PC-3 (cell line): ENCODE results near the gene SLC35E3.

Source experiments
- EZH2 ChIP-seq: fragments of 300-600 bp; sonication (generic); IDR thresholded peaks from one replicate; pipeline ENCODE4 v1.6.1; 2017; ENCODE audit warnings: antibody characterized with exemption, mild to moderate bottlenecking, low read length; ENCODE audit not compliant: unreplicated experiment
- EZH2phosphoT487 ChIP-seq: fragments of 300-600 bp; sonication (generic); IDR thresholded peaks from 2 replicates; pipeline ENCODE4 v1.6.1; 2018; ENCODE audit warnings: mild to moderate bottlenecking, antibody characterized with exemption, low read length, borderline replicate concordance
- TF ChIP-seq, protein P1 (sequence below): fragments of 300-600 bp; sonication (generic); conservative IDR thresholded peaks from 2 replicates; pipeline ENCODE4 v1.5.1; 2017; ENCODE audit warnings: antibody characterized with exemption, low read depth, mild to moderate bottlenecking, low read length

DNA sequence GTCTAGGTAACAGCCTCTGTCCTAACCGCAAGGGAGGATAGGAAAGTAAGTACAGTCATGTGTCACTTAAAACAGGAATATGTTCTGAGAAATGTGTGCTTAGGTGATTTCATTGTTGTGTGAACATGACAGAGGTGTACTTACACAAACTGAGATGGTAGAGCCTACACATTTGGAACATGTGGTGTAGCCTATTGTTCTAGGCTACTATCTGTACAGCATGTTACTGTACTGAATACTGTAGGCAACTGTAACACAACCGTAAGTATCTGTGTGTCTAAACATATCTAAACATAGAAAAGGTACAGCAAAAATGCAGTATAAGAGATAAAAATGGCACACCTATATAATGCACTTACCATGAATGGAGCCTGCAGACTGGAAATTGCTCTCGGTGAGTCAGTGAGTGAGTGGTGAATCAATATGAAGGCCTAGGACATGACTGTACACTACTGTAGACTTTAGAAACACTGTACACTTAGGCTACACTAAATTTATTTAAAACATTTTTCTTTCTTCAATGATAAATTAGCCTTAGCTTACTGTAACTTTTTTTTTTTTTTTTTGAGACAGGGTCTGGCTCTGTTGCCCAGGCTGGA lies 48.8 kb downstream of the SLC35E3 start:
- TF ChIP-seq, protein P1, sequence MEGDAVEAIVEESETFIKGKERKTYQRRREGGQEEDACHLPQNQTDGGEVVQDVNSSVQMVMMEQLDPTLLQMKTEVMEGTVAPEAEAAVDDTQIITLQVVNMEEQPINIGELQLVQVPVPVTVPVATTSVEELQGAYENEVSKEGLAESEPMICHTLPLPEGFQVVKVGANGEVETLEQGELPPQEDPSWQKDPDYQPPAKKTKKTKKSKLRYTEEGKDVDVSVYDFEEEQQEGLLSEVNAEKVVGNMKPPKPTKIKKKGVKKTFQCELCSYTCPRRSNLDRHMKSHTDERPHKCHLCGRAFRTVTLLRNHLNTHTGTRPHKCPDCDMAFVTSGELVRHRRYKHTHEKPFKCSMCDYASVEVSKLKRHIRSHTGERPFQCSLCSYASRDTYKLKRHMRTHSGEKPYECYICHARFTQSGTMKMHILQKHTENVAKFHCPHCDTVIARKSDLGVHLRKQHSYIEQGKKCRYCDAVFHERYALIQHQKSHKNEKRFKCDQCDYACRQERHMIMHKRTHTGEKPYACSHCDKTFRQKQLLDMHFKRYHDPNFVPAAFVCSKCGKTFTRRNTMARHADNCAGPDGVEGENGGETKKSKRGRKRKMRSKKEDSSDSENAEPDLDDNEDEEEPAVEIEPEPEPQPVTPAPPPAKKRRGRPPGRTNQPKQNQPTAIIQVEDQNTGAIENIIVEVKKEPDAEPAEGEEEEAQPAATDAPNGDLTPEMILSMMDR, result no peak
- TF ChIP-seq EZH2, result no peak
- no peak for TF ChIP-seq EZH2phosphoT487
